DOHH2 (cell line): ENCODE measurements around the gene UNKL.

Experiments used
- H3F3A ChIP-seq: fragments of 200-600 bp; sonication (generic), shearing (Covaris generic); 2 replicates; pipeline ENCODE4 v1.6.0; 2016; ENCODE audit warnings: antibody characterized with exemption, mild to moderate bottlenecking; ENCODE audit not compliant: control insufficient read depth, insufficient read depth
- H3K27ac ChIP-seq: fragments of 200-600 bp; sonication (generic); 2 replicates; pipeline ENCODE4 v1.5.1; 2014; ENCODE audit warnings: low read depth, mild to moderate bottlenecking, low read length, moderate library complexity
- H3K27me3 ChIP-seq: fragments of 200-600 bp; sonication (generic); 2 replicates; pipeline ENCODE4 v1.6.1; 2014; ENCODE audit warnings: mild to moderate bottlenecking, low read length, mixed read lengths; ENCODE audit not compliant: control insufficient read depth
- H3K36me3 ChIP-seq: fragments of 200-600 bp; sonication (generic); 2 replicates; pipeline ENCODE4 v1.6.1; 2014; ENCODE audit warnings: mild to moderate bottlenecking, low read length, moderate library complexity, mixed read lengths; ENCODE audit not compliant: control insufficient read depth
- H3K4me1 ChIP-seq: fragments of 200-600 bp; sonication (generic); 2 replicates; pipeline ENCODE4 v1.6.1; 2014; ENCODE audit warnings: mild to moderate bottlenecking, low read length, mixed read lengths; ENCODE audit not compliant: control insufficient read depth
- H3K4me2 ChIP-seq: fragments of 200-600 bp; sonication (generic); 2 replicates; pipeline ENCODE4 v1.6.0; 2014; ENCODE audit warnings: mild to moderate bottlenecking, low read length, moderate library complexity
- H3K4me3 ChIP-seq: fragments of 200-600 bp; sonication (generic); 2 replicates; pipeline ENCODE4 v1.5.1; 2014; ENCODE audit warnings: mild to moderate bottlenecking, low read length, mixed read lengths
- H3K79me2 ChIP-seq: fragments of 200-600 bp; sonication (generic); 2 replicates; pipeline ENCODE4 v1.6.1; 2014; ENCODE audit warnings: mild to moderate bottlenecking, low read length, mixed read lengths; ENCODE audit not compliant: control insufficient read depth
- H3K9me2 ChIP-seq: fragments of 200-600 bp; sonication (generic); replicated peaks from 2 replicates; pipeline ENCODE4 v1.6.1; 2014; ENCODE audit warnings: mild to moderate bottlenecking, low read length, mixed read lengths; ENCODE audit not compliant: control insufficient read depth
- H3K9me3 ChIP-seq: fragments of 200-600 bp; sonication (generic); 2 replicates; pipeline ENCODE4 v1.6.1; 2014; ENCODE audit warnings: antibody characterized with exemption, low read length, mixed read lengths; ENCODE audit not compliant: control insufficient read depth, insufficient read depth
- H4K20me1 ChIP-seq: fragments of 200-600 bp; sonication (generic); 2 replicates; pipeline ENCODE4 v1.6.0; 2014; ENCODE audit warnings: low read depth, mild to moderate bottlenecking, antibody characterized with exemption, low read length, moderate library complexity; ENCODE audit not compliant: control insufficient read depth, insufficient read depth
- CTCF ChIP-seq: fragments of 200-600 bp; sonication (generic); IDR thresholded peaks from one replicate; pipeline ENCODE4 v1.5.1; 2014; ENCODE audit warnings: antibody characterized with exemption, mild to moderate bottlenecking, low read depth, low read length; ENCODE audit not compliant: poor library complexity, severe bottlenecking
- EZH2phosphoT487 ChIP-seq: fragments of 200-600 bp; sonication (generic); IDR thresholded peaks from 2 replicates; pipeline ENCODE4 v1.6.1; 2017; ENCODE audit warnings: borderline replicate concordance, mild to moderate bottlenecking, antibody characterized with exemption, low read length, moderate library complexity, mixed read lengths

Gene UNKL

GRCh38 chr16:1361685-1362360 lies 52.7 kb downstream of the UNKL start:
- Histone ChIP-seq H3K9me2 (no peaks in the 10 kb centered on the region), H4K20me1 (no peaks in the 10 kb centered on the region), H3K4me2 (no peak overlapping the region), H3K4me3 (no peak overlapping the region), H3K27ac (no peak overlapping the region), H3K4me1 (no peaks in the 10 kb centered on the region), H3F3A (0 out of 2 replicates have a peak, but pooled peaks cover 3% of the 10 kb centered on the region), H3K36me3 (peaks cover 18% of the 10 kb centered on the region), H3K9me3 (no peaks in the 10 kb centered on the region), H3K79me2 (peaks cover 18% of the 10 kb centered on the region), H3K27me3 (no peaks in the 10 kb centered on the region)
- TF ChIP-seq EZH2phosphoT487 (no peak), CTCF (no peak)

GRCh38 chr16:1357906-1358566 lies 56.5 kb downstream of the UNKL start:
- Histone ChIP-seq H3K9me2 (no peaks in the 10 kb centered on the region), H3K4me2 (no peak overlapping the region), H3K4me1 (no peaks in the 10 kb centered on the region), H3K4me3 (no peak overlapping the region), H3K27ac (no peak overlapping the region), H3K27me3 (no peaks in the 10 kb centered on the region), H3F3A (no peaks in the 10 kb centered on the region), H3K79me2 (peaks cover 53% of the 10 kb centered on the region), H3K36me3 (peaks cover 7% of the 10 kb centered on the region), H3K9me3 (no peaks in the 10 kb centered on the region), H4K20me1 (no peaks in the 10 kb centered on the region)
- TF ChIP-seq CTCF: no peak
- no peak for TF ChIP-seq EZH2phosphoT487

- H3K4me3 ChIP-seq: no peak overlapping the region
- TF ChIP-seq CTCF: no peak
- TF ChIP-seq EZH2phosphoT487: no peak
- H3K27ac ChIP-seq: no peak overlapping the region
- no peaks in the 10 kb centered on the region for H3K36me3 ChIP-seq
- no peaks in the 10 kb centered on the region for H3F3A ChIP-seq
- H4K20me1 ChIP-seq: no peaks in the 10 kb centered on the region
- H3K4me1 ChIP-seq: peaks cover 5% of the 10 kb centered on the region
- no peak overlapping the region for H3K4me2 ChIP-seq
- H3K9me3 ChIP-seq: no peaks in the 10 kb centered on the region
- peaks cover 68% of the 10 kb centered on the region for H3K79me2 ChIP-seq
- H3K27me3 ChIP-seq: no peaks in the 10 kb centered on the region
- H3K9me2 ChIP-seq: no peaks in the 10 kb centered on the region
Measured at GRCh38 chr16:1356061-1356900, 58.2 kb downstream of the UNKL start.
